Measurements from ENCODE around the gene MBOAT1.

The MBOAT1 gene

GRCh38 chr6:20058121-20058905 is 154.0 kb downstream of the MBOAT1 start:
- in situ Hi-C loops (cut with MboI; ENCODE audit: low sequenced_read_pairs), result no loop called here

GRCh38 chr6:20056350-20056992 is 155.8 kb downstream of the MBOAT1 start:
- in situ Hi-C loops (cut with MboI; ENCODE audit: low sequenced_read_pairs), result no loop called here

GRCh38 chr6:20055916-20056315 is 156.4 kb downstream of the MBOAT1 start:
- in situ Hi-C loops (cut with MboI; ENCODE audit: low sequenced_read_pairs), result no loop called here

All from HL-60/S4 treated with retinoic acid at 250 ng/mL for 4 days and 3 days (cell line).